Activated naive CD8-positive, alpha-beta T cell (primary cell): Measurements from ENCODE around the gene SPATA2.
A peak's percentile ranks its signal among the peaks of the same experiment; 100 is the strongest.

Source experiments
- H3K27ac Mint-ChIP-seq: one replicate; pipeline ENCODE4 v1.8.0; 2021; ENCODE audit warnings: mixed read lengths
- H3K27me3 Mint-ChIP-seq: one replicate; pipeline ENCODE4 v1.8.0; 2021; ENCODE audit warnings: mixed read lengths
- H3K36me3 Mint-ChIP-seq: one replicate; pipeline ENCODE4 v1.8.0; 2021; ENCODE audit warnings: mixed read lengths
- H3K4me1 Mint-ChIP-seq: one replicate; pipeline ENCODE4 v1.8.0; 2021; ENCODE audit warnings: low read depth, mixed read lengths
- H3K4me3 Mint-ChIP-seq: one replicate; pipeline ENCODE4 v1.8.0; 2021; ENCODE audit warnings: mild to moderate bottlenecking, mixed read lengths
- H3K9me3 Mint-ChIP-seq: one replicate; pipeline ENCODE4 v1.8.0; 2021; ENCODE audit warnings: low read depth, mixed read lengths

SPATA2 gene

GRCh38 chr20:49886571-49887213 is 28.6 kb downstream of the SPATA2 start:
- no peak overlapping the region for H3K4me3 Mint-ChIP-seq
- H3K9me3 Mint-ChIP-seq = no peaks in the 10 kb centered on the region
- peaks cover 2% of the 10 kb centered on the region for H3K36me3 Mint-ChIP-seq
- H3K27me3 Mint-ChIP-seq = no peaks in the 10 kb centered on the region
- peaks cover 1% of the 10 kb centered on the region for H3K4me1 Mint-ChIP-seq
- no peak overlapping the region for H3K27ac Mint-ChIP-seq

DNA sequence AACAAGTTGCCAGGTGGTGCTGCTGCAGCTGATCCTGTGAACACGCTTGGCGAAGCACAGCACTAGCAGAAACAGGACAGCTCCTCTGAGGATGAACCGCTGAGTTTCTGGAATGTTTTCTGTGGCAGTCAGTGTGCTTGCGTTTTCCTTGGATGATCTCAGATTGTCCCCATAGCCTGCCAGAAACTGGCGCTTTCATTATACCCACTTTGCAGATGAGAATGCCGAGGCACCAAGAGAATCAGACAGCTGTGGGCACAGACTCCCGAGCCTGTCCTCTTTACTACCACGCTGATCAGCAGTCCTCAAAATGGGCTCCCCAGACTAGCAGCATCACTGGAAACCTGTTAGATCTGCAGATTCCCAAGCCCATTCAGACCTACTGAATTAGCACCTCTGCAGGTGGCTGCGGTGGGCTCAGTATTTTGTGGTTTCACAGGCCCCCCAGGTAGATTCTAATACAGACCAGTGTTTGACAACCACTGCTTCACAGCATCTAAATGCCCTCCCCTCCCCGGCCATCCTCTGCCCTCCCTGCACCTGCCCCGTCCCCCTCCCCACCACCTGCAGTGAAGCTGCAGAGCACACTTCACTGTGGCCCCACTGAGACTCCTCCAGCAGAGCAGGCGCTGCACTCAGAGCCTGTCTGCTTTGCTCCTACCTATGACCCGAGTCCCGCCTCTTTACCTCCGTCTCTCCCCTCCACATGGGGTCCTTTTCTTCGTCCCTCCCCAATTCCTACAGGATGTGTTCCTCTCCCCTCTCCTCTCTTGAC is 29.6 kb downstream of the SPATA2 start:
- Mint-ChIP-seq H3K27ac (no peak overlapping the region), H3K4me3 (no peak overlapping the region), H3K36me3 (peaks cover 2% of the 10 kb centered on the region), H3K4me1 (peaks cover 1% of the 10 kb centered on the region), H3K9me3 (no peaks in the 10 kb centered on the region), H3K27me3 (no peaks in the 10 kb centered on the region)

DNA sequence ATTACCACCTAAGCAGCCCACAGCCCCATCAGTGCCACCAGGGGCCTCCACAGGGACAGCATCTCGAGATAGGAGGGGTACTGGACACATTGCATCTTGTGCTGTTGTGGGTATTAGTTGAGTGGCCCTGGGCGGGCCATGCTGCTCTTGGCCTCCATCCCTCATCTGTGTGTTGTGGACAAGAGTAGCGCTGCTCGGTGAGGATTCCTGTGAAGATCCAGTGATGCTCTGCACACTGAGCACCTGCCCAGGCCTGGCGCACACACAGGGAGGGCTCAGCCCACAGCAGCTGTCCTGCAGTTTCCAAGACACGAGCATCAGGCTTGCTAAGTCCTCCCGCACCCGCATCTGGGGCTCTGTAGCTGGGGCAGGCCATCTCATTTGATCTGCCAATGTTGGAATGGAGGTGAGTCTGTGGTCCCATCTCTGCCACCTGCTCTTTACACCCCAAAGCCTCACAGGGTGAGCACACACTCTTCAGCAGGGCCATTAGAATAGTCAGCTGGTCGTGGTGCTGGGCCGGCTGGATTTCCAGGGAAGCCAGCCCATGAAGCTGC is 32.0 kb downstream of the SPATA2 start:
- Mint-ChIP-seq H3K27me3 (no peaks in the 10 kb centered on the region), H3K4me3 (no peak overlapping the region), H3K36me3 (no peaks in the 10 kb centered on the region), H3K9me3 (no peaks in the 10 kb centered on the region), H3K27ac (no peak overlapping the region), H3K4me1 (peaks cover under 1% of the 10 kb centered on the region)

GRCh38 chr20:49882171-49882970 is 33.0 kb downstream of the SPATA2 start:
- Mint-ChIP-seq H3K27ac (no peak overlapping the region), H3K4me1 (no peaks in the 10 kb centered on the region), H3K9me3 (no peaks in the 10 kb centered on the region), H3K36me3 (no peaks in the 10 kb centered on the region), H3K27me3 (no peaks in the 10 kb centered on the region), H3K4me3 (no peak overlapping the region)

DNA sequence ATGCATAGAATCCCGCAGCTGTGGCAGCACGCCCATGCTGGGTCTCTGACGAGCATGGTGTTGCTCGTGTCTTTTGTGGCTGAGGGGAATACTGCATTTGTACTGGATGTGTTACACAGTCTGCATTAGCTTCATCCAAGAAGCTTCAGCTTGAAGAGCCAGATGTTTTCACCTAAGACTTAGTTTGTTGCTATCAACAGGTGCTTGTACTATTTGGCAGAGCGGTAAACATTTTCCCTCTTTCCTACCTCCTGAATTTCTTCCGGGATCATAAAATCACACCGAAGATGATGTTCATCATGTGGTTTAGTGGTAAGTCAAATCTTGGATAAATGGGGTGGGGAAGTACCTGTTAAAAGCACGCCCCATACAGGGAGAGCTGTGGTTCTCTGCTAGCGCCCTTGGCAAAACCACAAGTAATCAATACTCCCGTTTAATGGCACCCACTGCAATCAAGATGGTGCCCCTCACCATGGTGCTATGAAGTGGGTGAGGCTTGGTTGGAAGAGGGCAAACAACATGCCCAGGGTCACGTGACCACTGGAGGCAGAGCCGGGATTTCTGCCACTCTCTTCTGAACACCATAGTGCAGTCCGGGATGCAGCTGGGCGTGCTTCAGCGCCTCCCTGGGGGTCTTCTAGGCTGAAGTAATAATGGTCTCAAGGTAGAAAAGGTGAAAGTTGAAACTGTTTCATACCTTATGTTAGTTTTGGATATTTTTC is 34.4 kb downstream of the SPATA2 start:
- Mint-ChIP-seq H3K36me3 (no peaks in the 10 kb centered on the region), H3K27me3 (no peaks in the 10 kb centered on the region), H3K27ac (peak overlapping the region; percentile 24), H3K4me1 (no peaks in the 10 kb centered on the region), H3K9me3 (no peaks in the 10 kb centered on the region), H3K4me3 (no peak overlapping the region)

GRCh38 chr20:49880177-49880576 is 35.2 kb downstream of the SPATA2 start:
- Mint-ChIP-seq H3K4me3 (no peak overlapping the region), H3K36me3 (no peaks in the 10 kb centered on the region), H3K27me3 (no peaks in the 10 kb centered on the region), H3K27ac (no peak overlapping the region), H3K9me3 (no peaks in the 10 kb centered on the region), H3K4me1 (no peaks in the 10 kb centered on the region)

DNA sequence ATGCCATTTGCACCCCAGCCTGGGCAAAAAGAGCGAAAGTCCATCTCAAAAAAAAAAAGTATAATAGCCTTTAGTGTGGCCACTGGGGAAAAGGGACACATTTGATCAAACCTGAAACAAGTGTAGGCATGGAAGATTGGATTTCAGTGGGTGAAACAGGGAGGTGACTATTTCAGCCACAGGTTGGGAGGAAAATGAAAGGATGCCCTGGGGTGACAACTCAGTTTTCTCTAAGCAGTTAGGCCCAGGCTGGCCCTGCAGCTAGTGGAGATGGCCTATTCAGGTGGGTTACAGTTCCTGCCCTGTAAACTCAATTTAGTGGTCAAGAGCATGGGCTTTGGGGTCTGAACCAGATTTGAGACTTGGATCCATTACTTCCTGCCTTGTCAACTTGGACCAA is 36.4 kb downstream of the SPATA2 start:
- Mint-ChIP-seq H3K4me3 (no peak overlapping the region), H3K9me3 (no peaks in the 10 kb centered on the region), H3K36me3 (peaks cover 3% of the 10 kb centered on the region), H3K27ac (no peak overlapping the region), H3K27me3 (no peaks in the 10 kb centered on the region), H3K4me1 (no peaks in the 10 kb centered on the region)

DNA sequence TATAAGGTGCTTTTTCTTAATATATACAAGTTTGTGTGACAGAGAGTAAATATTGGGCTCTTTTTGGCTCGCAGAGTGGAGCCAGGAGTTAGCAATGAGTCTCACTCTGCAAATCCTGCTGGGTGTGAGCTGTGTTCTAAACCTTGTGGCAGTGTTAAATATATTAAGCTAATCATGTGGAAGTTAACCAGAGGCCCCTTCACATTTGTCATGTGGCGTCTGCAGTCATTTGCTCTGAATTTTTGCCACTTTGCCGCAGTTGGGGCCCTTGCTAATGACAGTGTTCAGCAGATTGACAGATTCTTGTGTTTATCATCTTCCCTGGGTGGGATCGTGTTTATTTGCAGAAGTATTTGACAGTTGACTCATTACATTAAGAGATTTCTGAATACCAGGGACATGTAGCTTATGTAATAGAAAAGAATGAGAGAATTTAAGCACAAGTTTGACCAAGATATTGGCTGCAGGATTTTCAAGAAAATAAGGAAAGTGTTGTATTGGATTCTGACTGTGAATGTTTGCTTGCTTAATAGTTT is 37.9 kb downstream of the SPATA2 start:
- Mint-ChIP-seq H3K27me3 (no peaks in the 10 kb centered on the region), H3K4me3 (no peak overlapping the region), H3K27ac (no peak overlapping the region), H3K9me3 (no peaks in the 10 kb centered on the region), H3K4me1 (no peaks in the 10 kb centered on the region), H3K36me3 (peaks cover 5% of the 10 kb centered on the region)

- Mint-ChIP-seq H3K27me3 (no peaks in the 10 kb centered on the region), H3K9me3 (no peaks in the 10 kb centered on the region), H3K27ac (no peak overlapping the region), H3K4me1 (no peaks in the 10 kb centered on the region), H3K4me3 (no peak overlapping the region), H3K36me3 (peaks cover 5% of the 10 kb centered on the region)
Observed at GRCh38 chr20:49874696-49875095, 40.6 kb downstream of the SPATA2 start.

DNA sequence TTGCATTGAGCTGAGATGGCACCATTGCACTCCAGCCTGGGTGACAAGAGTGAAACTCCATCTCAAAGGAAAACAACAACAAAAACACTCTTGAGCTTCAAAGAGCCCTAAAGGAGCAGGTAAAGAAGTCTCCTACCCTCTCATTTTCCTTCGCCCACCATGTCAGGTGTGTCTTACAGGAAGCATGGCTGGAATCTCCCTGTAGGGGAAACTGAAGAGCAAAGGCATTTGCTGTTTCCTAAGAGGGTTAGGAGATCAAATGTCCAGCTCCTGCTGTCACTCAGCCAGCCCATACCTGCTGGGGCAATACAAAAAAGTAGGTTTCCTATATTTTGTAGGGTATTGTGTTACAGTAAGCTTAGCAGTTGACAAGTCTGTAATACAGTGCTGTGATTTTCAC is 43.3 kb downstream of the SPATA2 start:
- Mint-ChIP-seq H3K9me3 (no peaks in the 10 kb centered on the region), H3K36me3 (peaks cover 7% of the 10 kb centered on the region), H3K27me3 (no peaks in the 10 kb centered on the region), H3K4me3 (no peak overlapping the region), H3K4me1 (no peaks in the 10 kb centered on the region), H3K27ac (no peak overlapping the region)

- Mint-ChIP-seq H3K27me3 (no peaks in the 10 kb centered on the region), H3K27ac (no peak overlapping the region), H3K36me3 (peaks cover 12% of the 10 kb centered on the region), H3K4me3 (no peak overlapping the region), H3K4me1 (no peaks in the 10 kb centered on the region), H3K9me3 (no peaks in the 10 kb centered on the region)
Observed at GRCh38 chr20:49871391-49871948, 43.9 kb downstream of the SPATA2 start.

- H3K36me3 Mint-ChIP-seq = peaks cover 14% of the 10 kb centered on the region
- H3K4me1 Mint-ChIP-seq = no peaks in the 10 kb centered on the region
- H3K4me3 Mint-ChIP-seq = no peak overlapping the region
- H3K27me3 Mint-ChIP-seq = no peaks in the 10 kb centered on the region
- no peak overlapping the region for H3K27ac Mint-ChIP-seq
- H3K9me3 Mint-ChIP-seq = no peaks in the 10 kb centered on the region
Observed at GRCh38 chr20:49870261-49870660, 45.1 kb downstream of the SPATA2 start.

- Mint-ChIP-seq H3K36me3 (peaks cover 17% of the 10 kb centered on the region), H3K9me3 (no peaks in the 10 kb centered on the region), H3K27ac (no peak overlapping the region)
Observed at GRCh38 chr20:49868964-49869363, 46.4 kb downstream of the SPATA2 start.

GRCh38 chr20:49868538-49868937 is 46.8 kb downstream of the SPATA2 start:
- Mint-ChIP-seq H3K36me3 (peaks cover 17% of the 10 kb centered on the region), H3K4me1 (no peaks in the 10 kb centered on the region), H3K4me3 (no peak overlapping the region), H3K27me3 (no peaks in the 10 kb centered on the region), H3K9me3 (no peaks in the 10 kb centered on the region), H3K27ac (no peak overlapping the region)

More at GRCh38 chr20:49868964-49869363, 46.4 kb downstream of the SPATA2 start:
- no peaks in the 10 kb centered on the region for H3K27me3 Mint-ChIP-seq
- H3K4me1 Mint-ChIP-seq = no peaks in the 10 kb centered on the region
- H3K4me3 Mint-ChIP-seq = no peak overlapping the region
